OCI-LY7 (cell line): ENCODE data around the gene FAM171A2.

Experiments used
- EZH2phosphoT487 ChIP-seq: fragments of 200-600 bp; sonication (generic); IDR thresholded peaks from 2 replicates; pipeline ENCODE4 v1.6.1; 2018; ENCODE audit warnings: low read depth, borderline replicate concordance, mild to moderate bottlenecking, mixed run types, antibody characterized with exemption, low read length, moderate library complexity, mixed read lengths
- TF ChIP-seq, protein P1 (sequence below): fragments of 200-600 bp; sonication (generic); conservative IDR thresholded peaks from 2 replicates; pipeline ENCODE4 v1.5.1; 2014; ENCODE audit warnings: mild to moderate bottlenecking, antibody characterized with exemption, low read length, moderate library complexity, mixed read lengths

DNA sequence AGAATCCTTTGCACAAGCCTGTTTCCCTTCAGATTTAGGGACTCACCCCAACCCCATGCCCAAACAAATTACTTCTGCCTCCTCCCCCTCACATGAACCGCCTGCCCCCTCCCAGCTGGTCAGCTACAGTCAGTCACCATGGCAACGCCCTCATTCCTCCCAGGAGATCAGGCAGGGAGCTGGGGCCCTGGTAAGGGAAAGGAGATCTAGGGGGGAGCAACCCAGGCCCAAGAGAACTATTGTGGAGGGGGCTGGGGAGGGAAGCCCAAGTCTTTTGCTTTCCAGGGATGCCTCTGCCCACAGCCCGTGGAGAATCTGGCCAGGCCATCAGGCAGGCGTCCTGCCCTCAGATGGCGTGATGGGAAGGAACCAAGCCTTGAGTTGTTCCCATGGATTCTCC, 2.8 kb downstream of the FAM171A2 start:
- TF ChIP-seq, protein P1, sequence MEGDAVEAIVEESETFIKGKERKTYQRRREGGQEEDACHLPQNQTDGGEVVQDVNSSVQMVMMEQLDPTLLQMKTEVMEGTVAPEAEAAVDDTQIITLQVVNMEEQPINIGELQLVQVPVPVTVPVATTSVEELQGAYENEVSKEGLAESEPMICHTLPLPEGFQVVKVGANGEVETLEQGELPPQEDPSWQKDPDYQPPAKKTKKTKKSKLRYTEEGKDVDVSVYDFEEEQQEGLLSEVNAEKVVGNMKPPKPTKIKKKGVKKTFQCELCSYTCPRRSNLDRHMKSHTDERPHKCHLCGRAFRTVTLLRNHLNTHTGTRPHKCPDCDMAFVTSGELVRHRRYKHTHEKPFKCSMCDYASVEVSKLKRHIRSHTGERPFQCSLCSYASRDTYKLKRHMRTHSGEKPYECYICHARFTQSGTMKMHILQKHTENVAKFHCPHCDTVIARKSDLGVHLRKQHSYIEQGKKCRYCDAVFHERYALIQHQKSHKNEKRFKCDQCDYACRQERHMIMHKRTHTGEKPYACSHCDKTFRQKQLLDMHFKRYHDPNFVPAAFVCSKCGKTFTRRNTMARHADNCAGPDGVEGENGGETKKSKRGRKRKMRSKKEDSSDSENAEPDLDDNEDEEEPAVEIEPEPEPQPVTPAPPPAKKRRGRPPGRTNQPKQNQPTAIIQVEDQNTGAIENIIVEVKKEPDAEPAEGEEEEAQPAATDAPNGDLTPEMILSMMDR = no peak
- TF ChIP-seq EZH2phosphoT487 = no peak
